H1 (cell line): Measurements from ENCODE around the gene SND1. TPM values are rescaled to one million over a fixed set of nuclear protein-coding genes. Genes with fewer than 3 reads are reported as not detected.
A peak's percentile ranks its signal among the peaks of the same experiment; 100 is the strongest.

Experiments
- BACH1 ChIP-seq: IDR thresholded peaks from 2 replicates; pipeline ENCODE4 v1.6.1; 2012; ENCODE audit warnings: low read length, improper control_type of control experiment
- CHD1 ChIP-seq: IDR thresholded peaks from 2 replicates; pipeline ENCODE4 v1.6.1; 2012; ENCODE audit warnings: low read depth, low read length, improper control_type of control experiment
- CREB1 ChIP-seq: IDR thresholded peaks from 2 replicates; pipeline ENCODE4 v1.6.1; 2012; ENCODE audit warnings: inconsistent platforms
- EGR1 ChIP-seq: IDR thresholded peaks from 2 replicates; pipeline ENCODE4 v1.6.1; 2011; ENCODE audit warnings: low read depth, low read length, borderline replicate concordance
- EP300 ChIP-seq, 2 experiments: IDR thresholded peaks; 1 replicate in 1 of 2; 2 replicates in 1 of 2; pipeline ENCODE4 v1.6.1; 2011 to 2012; ENCODE audit warnings: low read depth in 2 of 2, low read length in 2 of 2, mild to moderate bottlenecking in 2 of 2, borderline replicate concordance in 1 of 2, inconsistent platforms in 1 of 2, moderate library complexity in 1 of 2
- EZH2 ChIP-seq: fragments of 200-600 bp; sonication (generic); IDR thresholded peaks from 2 replicates; pipeline ENCODE4 v1.7.1; 2012; ENCODE audit warnings: low read depth, mild to moderate bottlenecking, moderate library complexity, low read length, inconsistent platforms; ENCODE audit not compliant: severe bottlenecking
- FOSL1 ChIP-seq: IDR thresholded peaks from 2 replicates; pipeline ENCODE4 v1.6.1; 2011; ENCODE audit warnings: mild to moderate bottlenecking, low read depth, low read length, moderate library complexity; ENCODE audit not compliant: insufficient read depth
- JUND ChIP-seq: IDR thresholded peaks from 2 replicates; pipeline ENCODE4 v1.6.1; 2011; ENCODE audit warnings: mild to moderate bottlenecking, improper control_type of control experiment, low read length
- KDM1A ChIP-seq: fragments of 200-600, 300-600 bp; sonication (generic); IDR thresholded peaks from 2 replicates; pipeline ENCODE4 v1.7.1; 2016; ENCODE audit warnings: mild to moderate bottlenecking, low read length, borderline replicate concordance
- KDM4A ChIP-seq: IDR thresholded peaks from one replicate; pipeline ENCODE4 v1.7.1; 2012; ENCODE audit warnings: low read depth, mild to moderate bottlenecking, moderate library complexity, low read length, inconsistent platforms; ENCODE audit not compliant: severe bottlenecking
- MAFK ChIP-seq: IDR thresholded peaks from 2 replicates; pipeline ENCODE4 v1.6.1; 2012; ENCODE audit warnings: low read depth, mild to moderate bottlenecking, improper control_type of control experiment, low read length
- NANOG ChIP-seq: IDR thresholded peaks from 2 replicates; pipeline ENCODE4 v1.6.1; 2011; ENCODE audit warnings: low read length, low read depth, mild to moderate bottlenecking, inconsistent platforms; ENCODE audit not compliant: insufficient read depth, poor library complexity, severe bottlenecking
- POLR2AphosphoS5 ChIP-seq: IDR thresholded peaks from 2 replicates; pipeline ENCODE4 v1.6.1; 2011; ENCODE audit warnings: low read depth, low read length
- RNF2 ChIP-seq: fragments of 200-900, 300-1000 bp; sonication (generic); IDR thresholded peaks from 2 replicates; pipeline ENCODE4 v1.7.1; 2016; ENCODE audit warnings: borderline replicate concordance, low read depth, mild to moderate bottlenecking, antibody characterized with exemption, low read length; ENCODE audit not compliant: poor library complexity, severe bottlenecking; ENCODE audit errors: missing control alignments
- RXRA ChIP-seq: IDR thresholded peaks from 2 replicates; pipeline ENCODE4 v1.6.1; 2011; ENCODE audit warnings: low read depth, mild to moderate bottlenecking, low read length, moderate library complexity; ENCODE audit not compliant: insufficient read depth
- SIN3A ChIP-seq, 2 experiments: IDR thresholded peaks in 1 of 2; conservative IDR thresholded peaks in 1 of 2; 2 replicates each; pipeline ENCODE4 v1.6.1; 2011 to 2012; ENCODE audit warnings: low read length in 2 of 2, improper control_type of control experiment in 1 of 2, low read depth in 1 of 2, mild to moderate bottlenecking in 1 of 2
- SP4 ChIP-seq: IDR thresholded peaks from 2 replicates; pipeline ENCODE4 v1.6.1; 2012; ENCODE audit warnings: low read length, inconsistent platforms
- SUZ12 ChIP-seq: fragments of 200-600 bp; sonication (generic); IDR thresholded peaks from 2 replicates; pipeline ENCODE4 v1.6.1; 2012; ENCODE audit warnings: mild to moderate bottlenecking, inconsistent platforms, low read length, moderate library complexity, mixed read lengths
- TAF1 ChIP-seq: IDR thresholded peaks from 2 replicates; pipeline ENCODE4 v1.6.1; 2011; ENCODE audit warnings: mild to moderate bottlenecking, low read depth, low read length
- TAF7 ChIP-seq: optimal IDR thresholded peaks from 2 replicates; pipeline ENCODE3; 2011; ENCODE audit warnings: low read depth, mild to moderate bottlenecking, inconsistent platforms, low read length, moderate library complexity, borderline replicate concordance
- YY1 ChIP-seq: IDR thresholded peaks from 2 replicates; pipeline ENCODE4 v1.6.1; 2011; ENCODE audit warnings: low read depth, mild to moderate bottlenecking, low read length
- polyA plus RNA-seq, 7 experiments: library from polyadenylated mRNA; depleted of rRNA in 3 of 7; stranded (reverse) in 5 of 7; unstranded in 2 of 7; fragments of >200 nt in 5 of 7; fragments of 200-250 nt in 2 of 7; gene quantifications; 1 replicate in 5 of 7; 2 replicates in 1 of 7; 4 replicates in 1 of 7; pipeline versions ENCODE4 v1.2.1 to v1.2.3, GENCODE V29; 2011 to 2013; ENCODE audit warnings: missing spikeins in 2 of 7, mixed read lengths in 2 of 7
- total RNA-seq: library from RNA; stranded (reverse); fragmentation: NEBNext Ultra II Directional; extraction: Animal tissue kit (Norgen Biotek cat#: 25700); gene quantifications from 2 replicates; pipeline ENCODE4 v1.2.1, GENCODE V29; 2021
- TF ChIP-seq, protein P1 (sequence below): IDR thresholded peaks from 2 replicates; pipeline ENCODE4 v1.6.1; 2011; ENCODE audit warnings: low read depth, mild to moderate bottlenecking, low read length; ENCODE audit not compliant: insufficient read depth

SND1 gene
- total and polyA plus RNA-seq, 2 of the 8 experiments (the other 6 are each of a cell fraction or from before 2014, with no cell fraction given): 122 to 290 TPM

GRCh38 chr7:128135515-128136214, 483.7 kb downstream of the SND1 start (continued):
- TF ChIP-seq TAF7: no peak
- no peak for TF ChIP-seq SUZ12
- TF ChIP-seq EZH2: peak; percentile 2
- TF ChIP-seq YY1: no peak
- TF ChIP-seq FOSL1: no peak
- TF ChIP-seq NANOG: no peak
- peak in 1 of 2 experiments; percentile 94; a peak in 2 of 3 replicates for TF ChIP-seq EP300 (IDR thresholded peaks at IDR 0.05; ENCODE audit: borderline replicate concordance in 1 of 2, low read depth in 2 of 2, low read length in 2 of 2)
- no peak; a peak in 1 of 4 replicates for TF ChIP-seq SIN3A (conservative IDR thresholded peaks at IDR 0.05 in 1 of 2, IDR thresholded peaks at IDR 0.05 in 1 of 2; ENCODE audit: low read depth in 1 of 2, low read length in 2 of 2)
- TF ChIP-seq, protein P1, sequence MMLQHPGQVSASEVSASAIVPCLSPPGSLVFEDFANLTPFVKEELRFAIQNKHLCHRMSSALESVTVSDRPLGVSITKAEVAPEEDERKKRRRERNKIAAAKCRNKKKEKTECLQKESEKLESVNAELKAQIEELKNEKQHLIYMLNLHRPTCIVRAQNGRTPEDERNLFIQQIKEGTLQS: no peak
- no peak for TF ChIP-seq JUND
- no peak; the same call in 1 of the 2 replicates for TF ChIP-seq CREB1
- TF ChIP-seq SP4: no peak
- no peak for TF ChIP-seq RNF2
- TF ChIP-seq BACH1: no peak
- peak; percentile 99 for TF ChIP-seq KDM4A
- TF ChIP-seq CHD1: no peak
- peak; percentile 48; the same call in 1 of the 2 replicates for TF ChIP-seq TAF1
- no peak for TF ChIP-seq MAFK
- peak; percentile 89 for TF ChIP-seq EGR1
- no peak for TF ChIP-seq POLR2AphosphoS5
- no peak for TF ChIP-seq RXRA
- no peak for TF ChIP-seq KDM1A
